H1 (cell line): ENCODE data around the gene RAD9A. TPM values are rescaled to one million over a fixed set of nuclear protein-coding genes. Genes with fewer than 3 reads are reported as not detected.
A peak's percentile ranks its signal among the peaks of the same experiment; 100 is the strongest.

Experiments
- CTCF ChIA-PET: fragments of 300-600 bp; sonication (Branson Sonifier 250); formaldehyde crosslinking; loops from one replicate; lab custom pipeline; 2021; ENCODE audit not compliant: partially characterized antibody; lab: Charles Lee
- POLR2A ChIA-PET: fragments of 300-600 bp; sonication (Branson Sonifier 250); formaldehyde crosslinking; loops from one replicate; lab custom pipeline; 2021; ENCODE audit warnings: inconsistent platforms; ENCODE audit not compliant: partially characterized antibody; lab: Charles Lee
- DNase-seq, 2 experiments: peaks; one replicate each; pipeline versions ENCODE4 v3.0.0 to v3.0.0-alpha.2; 2010 to 2022; ENCODE audit warnings: low spot score in 2 of 2, low read depth in 1 of 2, mixed read lengths in 1 of 2
- FAIRE-seq: peaks from 2 replicates; lab custom pipeline; 2011; peaks lifted over from hg19 to GRCh38; lab: Jason Lieb, UNC
- H2AFZ ChIP-seq: 2 replicates; pipeline ENCODE4 v1.8.1; 2012; ENCODE audit warnings: low read length, inconsistent platforms
- H2AK5ac ChIP-seq: 2 replicates; pipeline ENCODE4 v1.6.1; 2013; ENCODE audit warnings: low read depth, low read length
- H2BK120ac ChIP-seq: replicated peaks from 2 replicates; pipeline ENCODE3; 2013; ENCODE audit warnings: low read depth, low read length, inconsistent platforms
- H2BK12ac ChIP-seq: 2 replicates; pipeline ENCODE4 v1.6.1; 2013; ENCODE audit warnings: low read depth, low read length
- H2BK15ac ChIP-seq: 2 replicates; pipeline ENCODE4 v1.6.1; 2013; ENCODE audit warnings: low read length
- H2BK20ac ChIP-seq: 2 replicates; pipeline ENCODE4 v1.6.1; 2013; ENCODE audit warnings: low read length
- H2BK5ac ChIP-seq: 2 replicates; pipeline ENCODE4 v1.6.1; 2013; ENCODE audit warnings: low read depth, low read length
- H3K14ac ChIP-seq: 2 replicates; pipeline ENCODE4 v1.6.1; 2013; ENCODE audit warnings: inconsistent platforms; ENCODE audit not compliant: insufficient read length
- H3K18ac ChIP-seq: 2 replicates; pipeline ENCODE4 v1.6.1; 2013; ENCODE audit warnings: low read length; ENCODE audit errors: extremely low read depth
- H3K23ac ChIP-seq: 2 replicates; pipeline ENCODE4 v1.6.1; 2013; ENCODE audit warnings: inconsistent platforms; ENCODE audit not compliant: insufficient read length
- H3K23me2 ChIP-seq: 2 replicates; pipeline ENCODE4 v1.6.1; 2013; ENCODE audit warnings: low read depth, low read length
- H3K27ac ChIP-seq: 2 replicates; pipeline ENCODE4 v1.6.1; 2011; ENCODE audit warnings: low read depth, low read length, inconsistent platforms
- H3K27me3 ChIP-seq, 4 experiments: replicated peaks in 1 of 4; 1 replicate in 1 of 4; 2 replicates in 3 of 4; pipeline versions ENCODE4 v1.6.1 to v1.8.1; 2011 to 2013; ENCODE audit warnings: low read length in 3 of 4, mild to moderate bottlenecking in 3 of 4, inconsistent platforms in 2 of 4, mixed read lengths in 2 of 4, moderate library complexity in 1 of 4; ENCODE audit not compliant: control insufficient read depth in 3 of 4, insufficient read depth in 3 of 4; ENCODE audit errors: extremely low read depth in 1 of 4
- H3K36me3 ChIP-seq, 4 experiments: 2 replicates each; pipeline versions ENCODE4 v1.6.1 to v1.8.1; 2011 to 2013; ENCODE audit warnings: mild to moderate bottlenecking in 4 of 4, low read length in 3 of 4, moderate library complexity in 2 of 4, control low read depth in 1 of 4, inconsistent platforms in 1 of 4; ENCODE audit not compliant: insufficient read depth in 4 of 4, control insufficient read depth in 2 of 4
- H3K4ac ChIP-seq: replicated peaks from 2 replicates; pipeline ENCODE3; 2013; ENCODE audit warnings: low read length, low read depth, mixed read lengths, inconsistent platforms; ENCODE audit not compliant: insufficient read length
- H3K4me1 ChIP-seq, 4 experiments: replicated peaks in 1 of 4; 1 replicate in 1 of 4; 2 replicates in 3 of 4; pipeline versions ENCODE4 v1.6.1 to v1.8.1; 2011 to 2013; ENCODE audit warnings: low read length in 3 of 4, inconsistent platforms in 2 of 4, mixed read lengths in 1 of 4; ENCODE audit not compliant: insufficient read depth in 4 of 4, control insufficient read depth in 3 of 4
- H3K4me2 ChIP-seq, 2 experiments: 2 replicates each; pipeline versions ENCODE4 v1.6.1 to v1.8.1; 2011 to 2013; ENCODE audit warnings: low read depth in 2 of 2, low read length in 2 of 2, control low read depth in 1 of 2, inconsistent platforms in 1 of 2, mild to moderate bottlenecking in 1 of 2; ENCODE audit not compliant: insufficient read depth in 1 of 2
- H3K4me3 ChIP-seq, 4 experiments: fragments of 200-600, 300-600 bp in 1 of 4; sonication (generic), shearing (Covaris generic), sonication (Bioruptor Twin) in 1 of 4; 2 replicates each; pipeline versions ENCODE4 v1.5.1 to v1.8.1; 2011 to 2016; ENCODE audit warnings: low read length in 4 of 4, low read depth in 3 of 4, control low read depth in 2 of 4, inconsistent platforms in 2 of 4, mild to moderate bottlenecking in 2 of 4, mixed read lengths in 1 of 4, moderate library complexity in 1 of 4; ENCODE audit not compliant: insufficient read depth in 2 of 4; ENCODE audit errors: extremely low read depth in 1 of 4
- H3K56ac ChIP-seq: replicated peaks from 2 replicates; pipeline ENCODE3; 2013; ENCODE audit warnings: low read depth, mild to moderate bottlenecking, mixed read lengths, low read length, inconsistent platforms; ENCODE audit not compliant: insufficient read length
- H3K79me1 ChIP-seq: 2 replicates; pipeline ENCODE4 v1.6.1; 2013; ENCODE audit warnings: low read depth, low read length, control low read depth
- H3K79me2 ChIP-seq, 2 experiments: 2 replicates each; pipeline versions ENCODE4 v1.6.1 to v1.8.1; 2012 to 2013; ENCODE audit warnings: low read length in 2 of 2, mild to moderate bottlenecking in 2 of 2, inconsistent platforms in 1 of 2; ENCODE audit not compliant: insufficient read depth in 2 of 2, control insufficient read depth in 1 of 2
- H3K9ac ChIP-seq, 4 experiments: replicated peaks in 1 of 4; 1 replicate in 1 of 4; 2 replicates in 3 of 4; pipeline versions ENCODE4 v1.6.1 to v1.8.1; 2011 to 2013; ENCODE audit warnings: low read depth in 3 of 4, low read length in 3 of 4, control low read depth in 2 of 4, mild to moderate bottlenecking in 2 of 4, moderate library complexity in 2 of 4, inconsistent platforms in 1 of 4; ENCODE audit errors: extremely low read depth in 1 of 4
- H3K9me3 ChIP-seq, 2 experiments: 2 replicates each; pipeline versions ENCODE4 v1.6.1 to v1.8.1; 2012 to 2013; ENCODE audit warnings: mild to moderate bottlenecking in 2 of 2, moderate library complexity in 2 of 2, control low read depth in 1 of 2, inconsistent platforms in 1 of 2, low read depth in 1 of 2, low read length in 1 of 2, mixed read lengths in 1 of 2; ENCODE audit not compliant: insufficient read depth in 2 of 2
- H4K20me1 ChIP-seq, 2 experiments: replicated peaks in 1 of 2; 2 replicates each; pipeline versions ENCODE3 to v1.8.1; 2011 to 2013; ENCODE audit warnings: inconsistent platforms in 2 of 2, low read length in 2 of 2, mild to moderate bottlenecking in 1 of 2; ENCODE audit not compliant: insufficient read depth in 2 of 2, control insufficient read depth in 1 of 2
- H4K5ac ChIP-seq: 2 replicates; pipeline ENCODE4 v1.6.1; 2013; ENCODE audit warnings: low read length, low read depth, mixed read lengths, inconsistent platforms; ENCODE audit not compliant: insufficient read length
- H4K8ac ChIP-seq: 2 replicates; pipeline ENCODE4 v1.8.0; 2013; ENCODE audit warnings: mild to moderate bottlenecking, moderate library complexity, low read length, inconsistent platforms; ENCODE audit not compliant: insufficient read depth; ENCODE audit errors: extremely low read depth
- H4K91ac ChIP-seq: replicated peaks from 2 replicates; pipeline ENCODE3; 2013; ENCODE audit warnings: low read length, mixed read lengths, inconsistent platforms; ENCODE audit not compliant: insufficient read length
- BCL11A ChIP-seq, 2 experiments: IDR thresholded peaks; one replicate each; pipeline ENCODE4 v1.6.1; 2011; ENCODE audit warnings: low read depth in 2 of 2, low read length in 2 of 2, mild to moderate bottlenecking in 2 of 2
- CBX5 ChIP-seq: fragments of 300-800, 300-1000 bp; sonication (generic); IDR thresholded peaks from 2 replicates; pipeline ENCODE4 v1.7.1; 2016; ENCODE audit warnings: antibody characterized with exemption, low read length, low read depth
- JUND ChIP-seq: IDR thresholded peaks from 2 replicates; pipeline ENCODE4 v1.6.1; 2011; ENCODE audit warnings: mild to moderate bottlenecking, improper control_type of control experiment, low read length
- SIRT6 ChIP-seq: IDR thresholded peaks from one replicate; pipeline ENCODE4 v1.7.1; 2012; ENCODE audit warnings: low read length, inconsistent platforms
- WGBS, 2 experiments: shearing (Covaris generic) in 1 of 2; methylation state at CpG; one replicate each; pipeline versions ENCODE4 v1.1.6 to v1.1.7; 2013 to 2015; ENCODE audit warnings: low lambda C conversion rate in 2 of 2, mixed read lengths in 2 of 2, inconsistent platforms in 1 of 2, low coverage in 1 of 2, missing lambda C conversion rate in 1 of 2; ENCODE audit not compliant: insufficient replicate concordance in 2 of 2, insufficient coverage in 1 of 2, insufficient read length in 1 of 2; ENCODE audit errors: extremely low coverage in 1 of 2, missing lambda C conversion rate in 1 of 2; 5-methylcytosine and 5-hydroxymethylcytosine counted together
- polyA plus RNA-seq, 7 experiments: library from polyadenylated mRNA; depleted of rRNA in 3 of 7; stranded (reverse) in 5 of 7; unstranded in 2 of 7; fragments of >200 nt in 5 of 7; fragments of 200-250 nt in 2 of 7; gene quantifications; 1 replicate in 5 of 7; 2 replicates in 1 of 7; 4 replicates in 1 of 7; pipeline versions ENCODE4 v1.2.1 to v1.2.3, GENCODE V29; 2011 to 2013; ENCODE audit warnings: missing spikeins in 2 of 7, mixed read lengths in 2 of 7
- total RNA-seq: library from RNA; stranded (reverse); fragmentation: NEBNext Ultra II Directional; extraction: Animal tissue kit (Norgen Biotek cat#: 25700); gene quantifications from 2 replicates; pipeline ENCODE4 v1.2.1, GENCODE V29; 2021

The RAD9A gene
- total and polyA plus RNA-seq, 2 of the 8 experiments (the other 6 are each of a cell fraction or from before 2014, with no cell fraction given), result 22.2 to 25.5 TPM

DNA sequence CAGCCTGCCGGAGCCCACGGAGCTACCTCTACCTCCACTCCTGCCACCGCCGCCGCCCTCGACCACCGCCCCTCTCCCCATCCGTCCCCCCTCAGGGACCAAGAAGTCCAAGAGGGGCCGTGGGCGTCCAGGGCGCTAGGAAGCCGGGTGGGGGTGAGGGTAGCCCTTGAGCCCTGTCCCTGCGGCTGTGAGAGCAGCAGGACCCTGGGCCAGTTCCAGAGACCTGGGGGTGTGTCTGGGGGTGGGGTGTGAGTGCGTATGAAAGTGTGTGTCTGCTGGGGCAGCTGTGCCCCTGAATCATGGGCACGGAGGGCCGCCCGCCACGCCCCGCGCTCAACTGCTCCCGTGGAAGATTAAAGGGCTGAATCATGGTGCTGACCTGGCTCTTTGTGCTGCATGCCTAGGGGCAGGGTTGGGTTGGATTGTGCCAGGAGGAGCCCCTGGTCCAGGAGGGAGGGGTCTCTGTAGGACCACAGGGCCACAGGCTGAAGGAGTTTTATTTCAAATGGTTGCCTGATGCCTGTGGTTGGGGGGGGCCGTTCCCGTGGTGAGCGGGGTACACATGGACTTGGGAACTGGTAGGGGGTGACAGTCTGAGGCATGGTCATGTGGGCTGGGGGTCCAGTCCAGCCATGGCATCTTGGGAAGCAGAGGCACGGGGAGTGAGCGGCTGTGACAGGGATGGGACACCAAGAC is 43.4 kb downstream of the RAD9A start:
- DNase-seq, result no peak
- peaks cover 0 to 20% of the 10 kb centered on the region in 2 experiments for H4K20me1 ChIP-seq
- H3K4me1 ChIP-seq, result peaks cover 0 to 17% (median 14%) of the 10 kb centered on the region in 4 experiments; a peak in 6 of 7 replicates
- TF ChIP-seq JUND (no peak), SIRT6 (no peak), BCL11A (IDR thresholded peaks at IDR 0.05; ENCODE audit: low read depth in 2 of 2, low read length in 2 of 2) (no peak), CBX5 (no peak)
- H3K27ac ChIP-seq, result peak overlapping the region; percentile 80; the same call in 1 of the 2 replicates
- peaks cover 6 to 29% (median 15%) of the 10 kb centered on the region in 4 experiments; a peak in 7 of 8 replicates for H3K36me3 ChIP-seq
- H3K23me2 ChIP-seq, result no peaks in the 10 kb centered on the region
- WGBS, 2 experiments, result 91% methylated on average over 13 of the region's 26 CpGs; no CpG with 5 or more reads in 1 of the 2 experiments
- H3K27me3 ChIP-seq, result no peaks in the 10 kb centered on the region
- H3K4me2 ChIP-seq, result no peak overlapping the region
- H3K4me3 ChIP-seq, result no peak overlapping the region
- peak overlapping the region; percentile 87 for H2BK5ac ChIP-seq
- 0 out of 7 replicates have a peak overlapping the region, but pooled peaks of 1 of the 4 experiments have one; percentile 22 for H3K9ac ChIP-seq
- H2BK20ac ChIP-seq, result no peak overlapping the region
- H4K91ac ChIP-seq, result no peak overlapping the region
- H2AFZ ChIP-seq, result no peak overlapping the region
- H3K4ac ChIP-seq, result no peak overlapping the region
- no peak overlapping the region for H2AK5ac ChIP-seq
- no peak overlapping the region for H3K23ac ChIP-seq
- H4K8ac ChIP-seq, result peak overlapping the region; percentile 51; the same call in 1 of the 2 replicates
- H3K14ac ChIP-seq, result no peak overlapping the region
- no peaks in the 10 kb centered on the region for H3K79me2 ChIP-seq
- no peak overlapping the region for H3K56ac ChIP-seq
- no peaks in the 10 kb centered on the region for H3K79me1 ChIP-seq
- no peaks in the 10 kb centered on the region for H3K9me3 ChIP-seq
- no peak overlapping the region for H2BK120ac ChIP-seq
- H2BK15ac ChIP-seq, result no peak overlapping the region; the same call in 1 of the 2 replicates
- CTCF ChIA-PET, result interaction anchor here (0.6 to 1.8 kb wide), 3 partner anchors 43 to 58 kb away, joined by 3 to 5 read pairs (median 3); no protein-coding TSS in a partner anchor
- no peak overlapping the region for H4K5ac ChIP-seq
- peak overlapping the region; percentile 87; the same call in 1 of the 2 replicates for H2BK12ac ChIP-seq
- no peak overlapping the region for H3K18ac ChIP-seq
- POLR2A ChIA-PET, result interaction anchor here (1.0 to 12.5 kb wide), 8 partner anchors 10 to 43 kb away, joined by 3 to 104 read pairs (median 6); partner anchors contain the start of genes CARNS1, GPR152, PPP1CA and RAD9A
- FAIRE-seq, result no peak
